GM12865 (cell line): ENCODE data around the gene HINFP.

Experiments
- DNase-seq: peaks from one replicate; pipeline ENCODE4 v3.0.0; 2010; ENCODE audit warnings: low read depth
- H3K4me3 ChIP-seq: 2 replicates; pipeline ENCODE4 v1.5.1; 2011; ENCODE audit warnings: mild to moderate bottlenecking, low read depth, low read length, control low read depth
- CTCF ChIP-seq: IDR thresholded peaks from 2 replicates; pipeline ENCODE4 v1.5.1; 2011; ENCODE audit warnings: low read length, control low read depth, low read depth, inconsistent platforms; ENCODE audit not compliant: insufficient read depth; ENCODE audit errors: missing control alignments

HINFP gene

DNA sequence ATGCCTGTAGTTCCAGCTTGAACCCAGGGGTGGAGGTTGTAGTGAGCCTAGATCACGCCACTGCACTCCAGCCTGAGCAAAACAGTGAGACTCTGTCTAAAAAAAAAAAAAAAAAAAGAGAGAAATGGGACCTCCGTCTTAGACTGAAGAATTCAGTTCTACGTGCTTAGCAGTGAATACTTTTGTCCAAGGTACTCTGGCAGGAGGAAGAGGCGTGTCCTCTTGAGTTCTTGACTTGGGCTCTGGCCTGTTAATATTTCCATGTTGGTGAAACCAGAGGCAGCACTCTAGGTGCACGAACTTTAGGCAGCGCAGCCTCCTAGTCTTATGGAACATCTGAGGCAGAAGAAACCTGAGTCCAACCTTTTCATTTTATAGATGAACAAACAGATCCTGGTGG, 34.3 kb upstream of the HINFP start:
- no peak for TF ChIP-seq CTCF
- no peak overlapping the region for H3K4me3 ChIP-seq
- DNase-seq: no peak

GRCh38 chr11:119087747-119088241, 33.6 kb upstream of the HINFP start:
- no peak for TF ChIP-seq CTCF
- H3K4me3 ChIP-seq: no peak overlapping the region
- no peak for DNase-seq

- no peak for DNase-seq
- H3K4me3 ChIP-seq: no peak overlapping the region
- TF ChIP-seq CTCF: no peak
Measured at GRCh38 chr11:119088406-119088805, 33.0 kb upstream of the HINFP start.

- H3K4me3 ChIP-seq: no peak overlapping the region
- no peak for DNase-seq
- TF ChIP-seq CTCF: no peak
Measured at GRCh38 chr11:119089319-119089718, 32.1 kb upstream of the HINFP start.

GRCh38 chr11:119091178-119091577, 30.2 kb upstream of the HINFP start:
- no peak for TF ChIP-seq CTCF
- H3K4me3 ChIP-seq: no peak overlapping the region
- no peak for DNase-seq

DNA sequence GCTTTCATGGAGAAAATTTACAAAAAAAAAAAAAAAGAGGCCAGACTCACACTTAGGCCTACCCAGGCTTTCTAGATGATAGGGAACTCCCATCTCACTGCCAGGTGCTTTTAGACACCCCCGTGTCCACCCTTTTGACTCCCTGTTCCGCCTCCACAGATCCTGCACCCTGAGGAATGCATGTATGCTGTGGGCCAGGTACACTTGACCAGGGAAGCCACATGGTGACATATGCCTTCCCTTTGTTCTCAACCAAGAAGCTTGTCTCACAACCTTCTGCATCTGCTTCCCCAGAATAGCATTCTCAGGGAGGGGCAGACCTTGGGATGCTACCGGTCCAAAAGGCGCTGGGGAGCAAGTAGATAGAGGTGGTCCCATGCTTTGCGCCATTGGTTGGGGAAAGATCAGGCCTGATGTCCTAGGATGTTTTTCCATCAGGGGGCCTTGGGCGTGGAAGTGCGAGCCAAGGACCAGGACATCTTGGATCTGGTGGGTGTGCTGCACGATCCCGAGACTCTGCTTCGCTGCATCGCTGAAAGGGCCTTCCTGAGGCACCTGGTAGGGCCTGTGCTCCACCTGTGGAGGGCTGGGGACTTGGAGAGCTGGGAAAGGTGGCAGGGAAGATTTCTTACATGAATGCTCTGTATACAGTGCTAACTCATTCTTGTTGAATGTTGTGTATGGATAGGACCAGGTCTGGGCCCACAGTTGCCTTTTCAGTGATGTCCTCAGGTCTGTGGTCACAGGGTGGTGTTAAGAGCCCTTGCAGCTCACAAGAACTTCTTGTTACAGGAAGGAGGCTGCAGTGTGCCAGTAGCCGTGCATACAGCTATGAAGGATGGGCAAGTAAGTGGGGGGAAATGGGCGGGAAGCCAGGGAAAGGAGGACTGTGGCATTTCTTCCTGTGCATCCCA, 29.2 kb upstream of the HINFP start:
- H3K4me3 ChIP-seq: no peak overlapping the region; the same call in 1 of the 2 replicates
- TF ChIP-seq CTCF: no peak
- no peak for DNase-seq
